Thyroid gland (tissue), 4 donors: ENCODE data around the gene TMEM95.
"Not testable (repeated sequence)": the region's sequence is repeated elsewhere in the genome, so short reads cannot be mapped to it uniquely, and the experiment has no call there.

Experiments
- CTCF ChIP-seq, 6 experiments: fragments of 200-600 bp in 3 of 6; fragments of 450-650 bp in 3 of 6; sonication (generic) in 3 of 6; IDR thresholded peaks; one replicate each; pipeline ENCODE4 v1.5.1; 2016 to 2019; ENCODE audit warnings: antibody characterized with exemption in 6 of 6, mild to moderate bottlenecking in 2 of 6, inconsistent platforms in 1 of 6, moderate library complexity in 1 of 6
- POLR2A ChIP-seq, 2 donors: fragments of 450-650 bp; IDR thresholded peaks; one replicate each; pipeline ENCODE4 v1.6.1; 2017; ENCODE audit warnings: antibody characterized with exemption in 2 of 2, mild to moderate bottlenecking in 2 of 2, moderate library complexity in 1 of 2

DNA sequence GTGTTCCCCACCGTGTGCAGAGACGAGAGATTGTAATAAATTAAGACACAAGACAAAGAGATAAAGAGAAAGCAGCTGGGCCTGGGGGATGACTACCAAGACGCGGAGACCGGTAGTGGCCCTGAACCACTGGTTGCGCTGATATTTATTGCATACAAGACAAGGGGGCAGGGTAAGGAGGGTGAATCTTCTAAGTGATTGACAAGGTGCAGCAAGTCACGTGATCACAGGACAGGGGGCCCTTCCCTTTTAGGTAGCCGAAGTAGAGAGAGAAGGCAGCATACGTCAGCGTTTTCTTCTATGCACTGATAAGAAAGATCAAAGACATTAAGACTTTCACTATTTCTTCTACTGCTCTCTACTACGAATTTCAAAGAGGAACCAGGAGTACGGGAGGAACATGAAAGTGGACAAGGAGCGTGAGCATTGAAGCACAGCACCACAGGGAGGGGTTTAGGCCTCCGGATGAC lies 22.3 kb upstream of the TMEM95 start:
- TF ChIP-seq CTCF, POLR2A (IDR thresholded peaks at IDR 0.05): not testable (repeated sequence)
